NCI-H446 treated with DMSO at 0.1 percent for 48 hours (cell line): ENCODE measurements around the gene OR6C65.
"Not testable (repeated sequence)": the region's sequence is repeated elsewhere in the genome, so short reads cannot be mapped to it uniquely, and the experiment has no call there.

Source experiments
- DNase-seq: peaks from one replicate; lab custom pipeline; 2025; lab: John Stamatoyannopoulos, UW

Gene OR6C65

GRCh38 chr12:55400229-55400628, at the start of gene OR6C65:
OR6C65 (plus strand) TSS chr12:55400529; CDS start chr12:55400529, 0 bp downstream.
- no peak for DNase-seq

- DNase-seq, result not testable (repeated sequence)
These were observed 45.0 kb upstream of the OR6C65 start for GRCh38 chr12:55355338-55355737.

GRCh38 chr12:55362675-55363074, 37.7 kb upstream of the OR6C65 start, which contains the start of gene OR6C75:
OR6C75 (plus strand) TSS chr12:55362975; CDS start chr12:55365111, 2,136 bp downstream.
- no peak for DNase-seq

- DNase-seq, result no peak
These were observed 35.2 kb upstream of the OR6C65 start for GRCh38 chr12:55365086-55365485.

- no peak for DNase-seq
These were observed 27.8 kb upstream of the OR6C65 start for GRCh38 chr12:55372521-55372920.

- DNase-seq, result no peak
These were observed 14.4 kb upstream of the OR6C65 start for GRCh38 chr12:55385891-55386290.

GRCh38 chr12:55392032-55392795, 8.1 kb upstream of the OR6C65 start:
- DNase-seq, result no peak

GRCh38 chr12:55396326-55396725, 4.0 kb upstream of the OR6C65 start:
- no peak for DNase-seq

- DNase-seq, result no peak
These were observed 7.5 kb downstream of the OR6C65 start for GRCh38 chr12:55407866-55408265.

GRCh38 chr12:55409133-55409532, 8.8 kb downstream of the OR6C65 start:
- DNase-seq, result not testable (repeated sequence)

- not testable (repeated sequence) for DNase-seq
These were observed 11.8 kb downstream of the OR6C65 start for GRCh38 chr12:55412138-55412537.

- DNase-seq, result not testable (repeated sequence)
These were observed 13.4 kb downstream of the OR6C65 start for GRCh38 chr12:55413498-55414388.

GRCh38 chr12:55414396-55414823, 14.1 kb downstream of the OR6C65 start:
- DNase-seq, result not testable (repeated sequence)

GRCh38 chr12:55414889-55415288, 14.6 kb downstream of the OR6C65 start:
- not testable (repeated sequence) for DNase-seq

GRCh38 chr12:55416961-55417360, 16.6 kb downstream of the OR6C65 start:
- DNase-seq, result no peak

- DNase-seq, result no peak
These were observed 20.1 kb downstream of the OR6C65 start for GRCh38 chr12:55420307-55420962.

GRCh38 chr12:55425954-55426353, 25.6 kb downstream of the OR6C65 start, which contains the start of gene OR6C76:
OR6C76 (plus strand) TSS chr12:55426254; CDS start chr12:55426254, 0 bp downstream.
- DNase-seq, result no peak

GRCh38 chr12:55428331-55429243, 28.3 kb downstream of the OR6C65 start:
- DNase-seq, result no peak

- not testable (repeated sequence) for DNase-seq
These were observed 40.9 kb downstream of the OR6C65 start for GRCh38 chr12:55441233-55441632.

GRCh38 chr12:55443776-55444175, 43.4 kb downstream of the OR6C65 start, which contains the start of gene OR6C2:
OR6C2 (plus strand) TSS chr12:55444076; CDS start chr12:55452214, 8,138 bp downstream.
- DNase-seq, result no peak

GRCh38 chr12:55445357-55445756, 45.0 kb downstream of the OR6C65 start:
- no peak for DNase-seq
